DLD1 (cell line): ENCODE data around the gene TBCK.

Experiments used
- in situ Hi-C: cut with HindIII; loops from 2 replicates; pipeline ENCODE4 v1.10.0; 2017; ENCODE audit warnings: low sequenced_read_pairs

The TBCK gene

GRCh38 chr4:106049490-106049889 lies 266.5 kb downstream of the TBCK start:
- in situ Hi-C loops: no loop called here

DNA sequence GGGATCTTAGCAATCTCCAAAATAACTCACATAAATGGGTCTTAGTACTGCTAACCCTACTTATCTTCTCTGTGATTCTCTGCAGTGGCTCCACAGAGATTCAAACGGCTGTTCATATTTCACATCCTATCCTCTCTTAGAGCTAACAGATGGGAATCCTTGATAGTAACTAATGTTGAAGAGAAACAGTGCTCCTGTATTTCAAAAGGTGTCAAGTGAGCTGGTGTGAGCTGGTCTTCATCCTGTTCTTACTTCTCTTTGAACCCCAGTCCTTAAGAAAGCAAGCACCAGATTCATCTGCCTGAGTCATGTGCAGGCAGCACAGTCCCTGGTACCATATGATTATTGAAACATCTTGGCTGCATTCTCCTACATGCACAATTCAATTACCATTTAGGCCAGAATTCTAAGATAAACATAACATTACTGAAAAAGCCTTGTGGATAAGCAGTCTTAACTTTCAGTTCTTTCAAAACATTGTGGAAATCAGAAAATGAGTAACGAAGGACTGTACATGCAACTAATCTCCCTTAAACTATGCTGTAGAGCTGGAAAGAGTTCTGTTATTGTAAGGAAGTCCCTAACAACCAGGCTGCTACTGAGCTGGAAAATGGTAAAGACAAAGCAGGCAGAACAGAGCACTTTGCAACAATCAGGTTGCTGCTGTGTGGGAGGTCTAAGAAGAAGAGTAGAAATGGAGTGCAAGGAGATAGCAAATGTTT lies 267.6 kb downstream of the TBCK start:
- in situ Hi-C loops: no loop called here

DNA sequence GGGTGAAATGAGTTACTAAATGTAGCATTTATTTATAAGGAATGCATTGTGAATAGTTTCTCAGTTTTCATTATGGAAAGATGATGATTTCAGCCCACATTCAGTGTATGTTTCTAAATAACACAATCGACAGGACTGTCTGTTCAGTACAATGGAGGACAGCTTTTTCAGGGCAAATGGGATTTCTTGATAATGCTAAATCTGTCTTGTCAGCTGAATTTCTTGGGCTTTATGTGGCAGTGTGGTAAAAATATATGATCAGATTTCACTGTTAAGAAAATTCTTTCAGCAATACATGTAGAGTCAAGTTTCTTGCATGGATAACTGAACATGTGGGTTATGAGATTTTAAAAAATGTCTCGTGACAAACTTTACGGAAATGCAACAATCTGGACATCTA lies 269.9 kb downstream of the TBCK start:
- in situ Hi-C loops: no loop called here

DNA sequence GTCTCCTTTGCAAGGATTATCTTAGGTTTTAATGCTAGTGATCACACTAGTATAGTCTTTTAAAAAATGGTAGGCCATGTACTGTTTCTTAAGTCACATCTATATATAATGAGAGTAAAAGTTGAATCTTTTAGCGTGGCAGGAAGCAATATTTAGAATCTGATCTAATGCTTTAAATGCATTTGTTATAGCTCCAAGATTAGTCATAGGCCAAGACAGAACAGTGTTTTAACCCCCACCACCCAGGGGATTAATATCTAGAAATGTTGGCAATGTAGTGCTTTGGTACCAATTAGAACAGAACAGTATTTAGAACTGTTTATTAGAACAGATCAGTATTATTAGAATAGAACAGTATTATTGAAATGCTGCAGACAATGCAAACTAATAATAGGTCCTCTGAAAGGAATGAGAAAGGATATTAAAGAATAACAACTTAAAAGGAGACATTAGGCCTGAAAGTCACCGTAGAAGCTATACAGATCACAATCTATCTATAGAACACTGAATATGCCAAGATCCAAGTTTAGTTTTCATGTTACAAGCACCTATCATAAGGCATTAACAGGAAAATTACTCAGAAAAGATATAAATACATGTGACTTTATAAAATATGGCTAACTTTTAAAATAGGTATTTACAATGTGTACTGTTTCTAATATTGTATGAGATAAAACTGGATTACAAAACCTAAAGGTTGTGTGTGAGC lies 274.6 kb downstream of the TBCK start:
- in situ Hi-C loops: no loop called here

DNA sequence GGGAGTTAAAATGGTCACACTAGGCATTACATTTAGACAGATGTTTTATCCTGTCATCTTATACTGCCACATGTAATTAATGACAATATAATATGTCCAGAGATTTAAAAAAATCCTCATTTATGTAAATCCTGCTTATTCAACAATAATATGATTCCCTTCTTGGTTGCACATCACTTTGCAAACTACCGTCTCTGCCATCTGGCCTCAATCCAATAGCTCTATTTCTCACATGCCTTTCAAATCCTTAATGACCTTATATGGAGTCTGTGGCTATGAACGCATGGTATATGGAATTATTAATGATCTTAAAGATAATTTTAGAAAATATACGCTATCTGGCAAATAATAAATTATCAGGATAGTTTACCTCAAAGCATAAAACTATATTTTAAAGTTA lies 276.2 kb downstream of the TBCK start:
- in situ Hi-C loops: no loop called here

- in situ Hi-C loops: no loop called here
These were observed 277.1 kb downstream of the TBCK start for GRCh38 chr4:106038908-106039307.

- in situ Hi-C loops: no loop called here
These were observed 278.0 kb downstream of the TBCK start for GRCh38 chr4:106038012-106038411.

DNA sequence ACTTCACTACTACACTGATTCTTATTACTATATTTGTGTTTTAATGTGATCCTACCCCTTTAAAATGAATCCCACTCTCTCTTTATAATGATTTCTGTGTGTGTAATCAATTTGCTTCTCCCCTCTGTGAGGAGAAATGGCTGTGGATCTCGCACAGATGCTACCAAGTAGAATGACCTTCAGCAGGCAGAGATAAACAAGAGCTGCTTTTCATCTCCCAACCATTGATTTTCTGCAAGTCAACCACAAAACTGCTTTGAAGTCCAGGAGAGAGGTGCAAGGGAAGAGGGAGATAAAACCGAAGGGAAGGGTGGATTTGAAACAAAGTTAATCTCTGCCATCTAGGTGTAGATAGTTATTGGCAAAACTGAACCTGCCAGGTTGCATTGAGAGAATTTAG lies 279.2 kb downstream of the TBCK start:
- in situ Hi-C loops: no loop called here

GRCh38 chr4:106036334-106036733 lies 279.7 kb downstream of the TBCK start:
- in situ Hi-C loops: no loop called here

DNA sequence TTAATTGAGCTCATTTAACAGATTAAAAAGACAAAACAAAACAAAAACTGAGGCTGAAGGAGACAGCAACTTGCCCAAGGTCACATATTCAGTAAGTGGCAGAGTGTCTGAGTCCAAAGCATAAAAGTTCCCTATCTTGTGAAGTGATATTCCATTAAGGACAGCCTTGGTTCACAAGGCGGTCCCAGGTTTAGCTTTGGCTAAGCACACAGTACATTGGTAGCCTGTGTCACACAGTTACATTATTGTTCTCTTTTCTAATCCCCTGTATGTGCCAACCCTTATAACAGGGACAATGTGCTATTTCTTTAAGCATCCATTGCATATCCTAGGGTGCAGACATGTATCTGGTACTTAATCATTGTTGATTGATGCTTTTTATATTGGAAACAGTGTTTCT lies 280.8 kb downstream of the TBCK start:
- in situ Hi-C loops: no loop called here

DNA sequence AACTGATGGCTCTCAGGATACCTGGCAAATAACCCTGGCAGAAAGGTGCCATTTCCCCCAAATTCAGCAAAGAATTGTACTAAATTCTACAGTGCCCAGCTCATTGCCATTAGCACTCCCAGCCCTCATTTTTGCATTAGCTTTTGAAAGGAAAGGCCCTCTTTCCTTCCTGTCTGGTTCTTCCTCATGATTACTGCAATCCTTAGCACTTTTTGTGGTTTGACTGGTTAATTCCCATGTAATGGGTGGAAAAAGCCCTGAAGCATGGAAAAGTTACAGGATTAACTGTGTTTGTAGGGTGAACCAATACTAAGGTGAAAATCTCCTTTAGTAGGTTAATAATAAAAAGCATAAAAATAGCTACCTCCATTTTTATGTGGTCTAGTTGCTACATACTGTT lies 281.3 kb downstream of the TBCK start:
- in situ Hi-C loops: no loop called here

DNA sequence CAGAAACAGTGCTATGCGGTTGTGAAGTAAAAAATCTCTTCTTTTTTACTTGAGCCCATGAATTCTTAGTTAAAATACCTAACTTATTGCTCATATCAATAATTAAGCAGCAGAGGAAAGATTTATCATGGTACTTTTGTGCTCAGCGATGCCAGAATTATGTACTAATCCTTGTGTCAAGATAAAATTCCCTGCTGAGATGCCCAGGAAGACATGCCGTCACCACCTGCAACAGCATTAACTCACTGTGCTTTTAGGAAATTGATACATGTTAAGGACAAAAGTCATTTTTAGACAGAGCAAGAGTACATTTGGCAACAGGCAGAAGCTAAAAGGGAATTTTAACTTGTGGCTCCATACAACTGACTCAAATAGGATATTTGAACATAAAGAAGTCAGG lies 281.8 kb downstream of the TBCK start:
- in situ Hi-C loops: no loop called here

DNA sequence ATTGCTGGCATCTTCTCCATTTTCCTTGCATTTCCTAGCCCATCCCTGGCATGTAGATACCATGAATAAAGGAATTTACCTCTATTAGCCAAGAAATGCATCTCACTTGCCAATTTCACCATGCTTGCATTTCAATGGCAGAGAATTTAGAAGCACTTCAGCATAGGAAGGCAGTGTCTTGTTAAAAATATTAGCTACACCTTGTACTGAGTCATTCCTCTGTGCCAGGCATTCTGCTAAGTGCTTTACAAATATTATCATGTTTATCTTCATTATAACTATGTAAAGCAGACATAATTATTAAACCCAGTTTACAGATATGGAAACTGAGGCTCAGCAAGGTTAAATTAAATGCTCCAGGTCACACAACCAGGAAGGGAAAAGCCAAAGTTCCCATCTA lies 282.5 kb downstream of the TBCK start:
- in situ Hi-C loops: no loop called here

GRCh38 chr4:106032851-106033286 lies 283.1 kb downstream of the TBCK start:
- in situ Hi-C loops: no loop called here

DNA sequence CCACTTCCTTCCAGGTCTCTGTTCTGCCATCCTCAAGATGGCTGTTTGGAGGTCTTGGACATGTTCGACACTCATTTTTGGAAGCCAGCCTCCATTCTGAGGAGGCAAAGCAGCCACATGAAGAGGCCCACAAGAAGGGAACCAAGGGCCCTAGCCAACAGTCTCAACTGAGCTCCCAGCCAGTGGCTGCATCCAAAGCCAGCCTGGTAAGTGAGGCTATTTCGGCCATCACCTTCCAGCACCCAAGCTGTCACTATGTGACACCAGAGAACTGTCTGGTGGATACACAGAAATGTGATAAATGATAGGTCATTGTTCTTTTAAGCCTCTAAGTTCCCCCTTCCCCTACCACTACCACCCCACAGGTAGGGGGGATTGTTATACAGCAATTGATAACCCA lies 293.6 kb downstream of the TBCK start:
- in situ Hi-C loops: no loop called here

DNA sequence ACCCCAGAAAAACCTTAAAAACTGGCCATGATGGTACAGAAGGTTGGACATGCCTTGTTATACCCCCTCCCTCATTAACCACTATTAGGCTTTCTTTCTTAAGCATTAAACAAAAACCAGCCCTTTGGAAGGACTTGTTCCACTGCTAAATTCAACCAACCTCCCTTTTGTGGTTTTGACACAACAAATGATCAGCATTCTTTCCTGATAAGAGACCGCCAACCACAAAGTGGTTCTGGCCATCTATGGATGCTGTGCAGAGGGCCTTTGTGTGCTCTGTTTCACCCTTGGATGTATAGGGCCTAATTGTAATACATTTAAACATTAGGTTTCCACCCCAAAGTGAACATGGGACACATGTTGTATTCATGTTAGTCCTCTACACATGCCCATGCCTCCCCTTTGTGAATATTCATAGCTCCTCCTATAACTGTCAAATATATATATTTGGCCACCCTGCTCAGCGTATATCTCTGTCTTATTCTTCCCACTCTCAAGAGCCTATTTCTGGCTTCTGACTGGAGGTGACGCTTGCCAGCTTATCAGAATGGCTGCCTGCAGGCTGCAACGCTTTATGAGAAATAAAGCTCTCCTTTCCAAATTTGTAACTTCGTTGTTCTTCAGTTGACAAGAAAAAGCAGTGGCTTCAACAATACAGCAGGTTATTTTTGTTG lies 294.1 kb downstream of the TBCK start:
- in situ Hi-C loops: no loop called here

GRCh38 chr4:106019771-106020170 lies 296.2 kb downstream of the TBCK start:
- in situ Hi-C loops: no loop called here

GRCh38 chr4:106017975-106018374 lies 298.0 kb downstream of the TBCK start:
- in situ Hi-C loops: no loop called here

GRCh38 chr4:106011387-106011786 lies 304.6 kb downstream of the TBCK start:
- in situ Hi-C loops: no loop called here

- in situ Hi-C loops: no loop called here
These were observed 305.2 kb downstream of the TBCK start for GRCh38 chr4:106010761-106011160.

DNA sequence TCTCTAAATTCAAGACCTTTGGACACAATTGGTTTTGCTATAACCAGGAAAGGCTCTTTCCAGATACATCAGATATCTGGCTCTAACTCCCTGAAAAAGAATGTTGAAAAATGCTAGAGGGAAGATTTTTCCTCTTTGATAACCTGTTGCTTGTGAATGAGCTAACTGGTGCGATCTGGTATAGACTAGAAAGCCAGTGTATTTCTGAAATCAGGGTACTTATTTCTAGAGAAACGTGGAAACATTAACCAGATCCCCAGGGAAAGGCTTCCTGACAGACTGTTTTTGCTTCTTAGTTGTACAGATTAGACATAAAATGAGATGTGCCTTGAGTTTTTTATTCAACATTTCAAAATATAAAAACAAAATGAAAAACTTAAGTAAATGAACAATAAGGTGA lies 313.0 kb downstream of the TBCK start:
- in situ Hi-C loops: no loop called here
